Pancreas (tissue), 10 donors: ENCODE measurements around the gene ZBTB46. TPM values are rescaled to one million over a fixed set of nuclear protein-coding genes. Genes with fewer than 3 reads are reported as not detected.
A peak's percentile ranks its signal among the peaks of the same experiment; 100 is the strongest.

Experiments used
- ATAC-seq, 4 donors: fragments of 200-7000 bp; cut with Tn5 transposase; one replicate each; pipeline versions ENCODE4 v1.8.0 to v1.9.1; 2020; ENCODE audit warnings: mild to moderate bottlenecking in 4 of 4, moderate library complexity in 4 of 4
- DNase-seq, 6 donors: peaks; one replicate each; pipeline ENCODE4 v3.0.0-alpha.2; 2020
- FAIRE-seq: peaks from 2 replicates; lab custom pipeline; 2012; peaks lifted over from hg19 to GRCh38; lab: Jason Lieb, UNC
- H3K27ac ChIP-seq, 4 donors: fragments of 200-600 bp; sonication (generic); 1 replicate in 3 of 4; 2 replicates in 1 of 4; pipeline versions ENCODE4 v1.5.0 to v1.8.0; 2020
- H3K27me3 ChIP-seq, 4 donors: fragments of 200-600 bp; one replicate each; pipeline ENCODE4 v1.8.0; 2021
- H3K36me3 ChIP-seq, 3 donors: fragments of 200-600 bp; sonication (generic) in 1 of 3; one replicate each; pipeline versions ENCODE4 v1.5.0 to v1.8.0; 2020 to 2021
- H3K4me1 ChIP-seq, 3 donors: fragments of 200-600 bp; one replicate each; pipeline ENCODE4 v1.8.0; 2021
- H3K4me3 ChIP-seq, 4 donors: fragments of 200-600 bp; sonication (generic) in 2 of 4; one replicate each; pipeline versions ENCODE4 v1.5.0 to v1.8.0; 2020 to 2021
- H3K9me3 ChIP-seq, 4 donors: fragments of 200-600 bp; one replicate each; pipeline ENCODE4 v1.8.0; 2021
- CTCF ChIP-seq, 4 donors: fragments of 200-600 bp; sonication (generic) in 3 of 4; IDR thresholded peaks; one replicate each; pipeline versions ENCODE4 v1.5.0 to v1.8.0; 2021; ENCODE audit warnings: antibody characterized with exemption in 4 of 4
- WGBS, 2 donors: extraction: QIAGEN DNeasy Blood & Tissue Kit; methylation state at CpG; one replicate each; pipeline ENCODE4 v1.1.7; 2013; 5-methylcytosine and 5-hydroxymethylcytosine counted together
- intact Hi-C, 3 donors: fragments of 100-400 bp; cut with DNase I; formaldehyde crosslinking; loops; one replicate each; pipeline versions ENCODE4 v1.11.1 to v1.14.2; 2022
- polyA plus RNA-seq, 2 donors: library from polyadenylated mRNA; stranded (reverse); fragments of 200-250 nt; gene quantifications; one replicate each; pipeline ENCODE4 v1.2.3, GENCODE V29; 2013
- total RNA-seq, 6 donors: library from RNA; stranded (reverse); fragmentation: NEBNext Ultra II Directional in 4 of 6; extraction: Animal tissue kit (Norgen Biotek cat#: 25700) in 4 of 6; gene quantifications; one replicate each; pipeline versions ENCODE4 v1.2.1 to v1.2.4, GENCODE V29; 2021 to 2023
- donor health status: healthy with polysubstance abuse.
- donor health status: DM: no; HTN: no; CAD: no; lungs with moderate emphysema.
- donor health status: DM: no; HTN: no; CAD: no.
- donor health status: control.
- donor health status: control.
- donor health status: Bipolar disorder and iron deficiency.
- donor health status: DM: yes; HTN: yes; CAD: no.
- donor health status: DM: no; HTN: no; CAD: no.
- donor health status: DM: no; HTN: no; CAD: no.
- donor health status: DM: yes; HTN: yes; CAD: no.

ZBTB46 gene
- total and polyA plus RNA-seq, 8 donors: 2.2 to 7.4 (median 3.0) TPM

DNA sequence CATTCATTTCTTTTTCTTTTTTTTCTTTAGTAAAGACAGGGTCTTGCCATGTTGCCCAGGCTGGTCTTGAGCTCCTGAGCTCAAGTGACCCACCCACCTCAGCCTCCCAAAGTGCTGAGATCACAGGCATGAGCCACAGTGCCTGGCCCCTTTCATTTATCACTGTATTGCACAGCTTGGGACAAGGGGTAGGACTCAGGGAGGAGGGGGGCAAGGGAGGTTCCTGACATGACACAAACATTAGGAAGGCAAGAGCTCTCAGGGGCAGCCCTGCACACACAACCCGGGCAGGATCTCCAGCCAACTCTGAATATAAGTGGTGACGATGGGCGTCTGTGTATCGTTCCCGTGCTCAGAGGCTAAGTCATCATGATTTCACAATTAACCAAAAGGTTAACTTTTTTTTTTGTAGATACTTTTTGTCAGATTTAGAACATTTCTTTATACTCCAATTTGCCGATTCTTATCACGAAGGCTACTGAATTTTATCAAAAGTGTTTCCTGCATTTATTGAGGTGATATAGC is 71.6 kb downstream of the ZBTB46 start:
- Histone ChIP-seq H3K27ac (no peak overlapping the region), H3K4me3 (no peak overlapping the region), H3K4me1 (no peaks in the 10 kb centered on the region), H3K9me3 (no peaks in the 10 kb centered on the region), H3K36me3 (no peaks in the 10 kb centered on the region), H3K27me3 (no peaks in the 10 kb centered on the region)
- intact Hi-C loops: no loop called here
- 85 to 86% methylated on average over 7 of the region's 7 CpGs for WGBS, 2 donors
- ATAC-seq: no peak
- TF ChIP-seq CTCF (IDR thresholded peaks at IDR 0.05): no peak
- peak in 1 of 6 donors; percentile 13 for DNase-seq
- FAIRE-seq: no peak

DNA sequence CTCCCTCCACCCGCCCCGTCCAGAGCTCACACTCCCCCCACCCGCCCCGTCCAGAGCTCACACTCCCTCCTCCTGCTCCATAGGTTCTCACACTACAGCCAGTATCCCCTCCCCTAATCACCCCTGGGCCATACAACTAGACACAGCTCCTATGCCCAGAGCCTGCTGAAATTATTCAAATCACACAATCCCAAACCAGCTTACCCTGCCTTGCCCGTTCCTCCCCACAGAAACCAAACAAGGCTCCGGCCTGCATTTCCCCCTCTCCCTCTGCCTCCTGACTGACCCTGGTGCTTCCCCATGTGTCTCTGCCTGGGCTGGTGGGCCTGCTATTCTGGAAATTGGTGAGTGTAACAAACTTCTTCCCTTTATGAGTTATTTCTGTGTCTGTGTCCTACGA is 72.9 kb downstream of the ZBTB46 start:
- Histone ChIP-seq H3K36me3 (no peaks in the 10 kb centered on the region), H3K27ac (no peak overlapping the region), H3K4me3 (no peak overlapping the region), H3K9me3 (no peaks in the 10 kb centered on the region), H3K27me3 (no peaks in the 10 kb centered on the region), H3K4me1 (no peaks in the 10 kb centered on the region)
- DNase-seq: peak in 1 of 6 donors; percentile 7
- no peak for ATAC-seq
- FAIRE-seq: no peak
- TF ChIP-seq CTCF (IDR thresholded peaks at IDR 0.05): no peak
- 84 to 87% methylated on average over 5 to 7 of the region's 7 CpGs for WGBS, 2 donors
- intact Hi-C loops: no loop called here

DNA sequence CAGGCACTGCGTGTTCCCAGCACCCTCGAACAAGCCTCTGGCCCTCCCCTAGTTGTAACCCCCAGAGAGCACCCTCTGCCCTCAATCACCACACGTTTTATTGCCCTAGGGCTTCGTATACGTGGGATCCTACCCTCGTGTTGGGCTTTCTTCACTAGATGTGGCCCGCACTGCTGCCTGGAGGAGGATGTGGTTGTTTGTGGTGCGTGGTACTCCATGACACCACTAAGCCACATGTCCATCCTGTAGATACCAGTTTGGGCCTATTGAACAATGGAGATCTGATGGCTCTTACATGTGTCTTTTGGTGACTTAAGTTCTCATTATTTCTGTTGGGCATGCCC is 74.4 kb downstream of the ZBTB46 start:
- WGBS, 2 donors: 66 to 70% methylated on average over 8 of the region's 8 CpGs

GRCh38 chr20:63755933-63756647 is 75.0 kb downstream of the ZBTB46 start:
- Histone ChIP-seq H3K4me1 (no peaks in the 10 kb centered on the region), H3K9me3 (no peaks in the 10 kb centered on the region), H3K4me3 (no peak overlapping the region), H3K36me3 (no peaks in the 10 kb centered on the region), H3K27ac (no peak overlapping the region), H3K27me3 (no peaks in the 10 kb centered on the region)
- no peak for ATAC-seq
- WGBS, 2 donors: 78 to 79% methylated on average over 18 of the region's 18 CpGs
- intact Hi-C loops: no loop called here
- peak in 2 of 6 donors; percentile 12 to 34 for DNase-seq
- TF ChIP-seq CTCF (IDR thresholded peaks at IDR 0.05): no peak
- FAIRE-seq: no peak

More for the DNA sequence above, 74.4 kb downstream of the ZBTB46 start:
- FAIRE-seq (no peak), ATAC-seq (no peak), DNase-seq (peak in 2 of 6 donors; percentile 0 to 4)
- Histone ChIP-seq H3K36me3 (no peaks in the 10 kb centered on the region), H3K27ac (no peak overlapping the region), H3K4me1 (no peaks in the 10 kb centered on the region), H3K4me3 (no peak overlapping the region), H3K27me3 (no peaks in the 10 kb centered on the region), H3K9me3 (no peaks in the 10 kb centered on the region)
- no peak for TF ChIP-seq CTCF (IDR thresholded peaks at IDR 0.05)
- intact Hi-C loops: no loop called here

DNA sequence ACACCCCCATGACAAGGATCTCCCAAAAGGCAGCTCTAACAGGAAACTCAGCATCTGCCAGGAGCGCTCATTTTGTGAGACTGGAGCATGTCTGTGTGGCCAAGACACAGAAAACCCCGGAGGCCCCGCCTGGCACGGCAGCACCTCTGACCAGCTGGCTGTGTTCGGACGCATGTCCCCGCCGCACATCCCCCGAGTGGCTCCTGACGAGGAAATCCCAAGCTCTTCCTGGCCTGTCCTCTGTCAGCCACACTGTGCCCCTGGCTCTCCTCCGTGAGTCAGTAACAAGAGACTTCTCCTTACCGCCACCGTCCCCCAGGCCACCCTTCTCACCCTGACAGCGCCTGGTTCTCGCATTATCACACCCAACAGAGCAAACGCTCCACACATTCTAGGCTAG is 77.1 kb downstream of the ZBTB46 start:
- Histone ChIP-seq H3K27ac (no peak overlapping the region), H3K9me3 (no peaks in the 10 kb centered on the region), H3K27me3 (no peaks in the 10 kb centered on the region), H3K4me1 (no peaks in the 10 kb centered on the region), H3K36me3 (no peaks in the 10 kb centered on the region), H3K4me3 (no peak overlapping the region)
- intact Hi-C loops: no loop called here
- TF ChIP-seq CTCF (IDR thresholded peaks at IDR 0.05): no peak
- DNase-seq (peak in 1 of 6 donors; percentile 12), FAIRE-seq (no peak), ATAC-seq (no peak)
- 80 to 86% methylated on average over 16 of the region's 16 CpGs for WGBS, 2 donors
